ACHN (cell line): ENCODE data around the gene AQR.

Source experiments
- DNase-seq: peaks from one replicate; pipeline ENCODE4 v3.0.0-alpha.2; 2015
- in situ Hi-C: cut with HindIII; loops from 2 replicates; pipeline ENCODE4 v1.10.0; 2017; ENCODE audit warnings: low sequenced_read_pairs, low pct_ligation_motif_present, low pct_unique_long_range_greater_than_20kb

AQR gene

DNA sequence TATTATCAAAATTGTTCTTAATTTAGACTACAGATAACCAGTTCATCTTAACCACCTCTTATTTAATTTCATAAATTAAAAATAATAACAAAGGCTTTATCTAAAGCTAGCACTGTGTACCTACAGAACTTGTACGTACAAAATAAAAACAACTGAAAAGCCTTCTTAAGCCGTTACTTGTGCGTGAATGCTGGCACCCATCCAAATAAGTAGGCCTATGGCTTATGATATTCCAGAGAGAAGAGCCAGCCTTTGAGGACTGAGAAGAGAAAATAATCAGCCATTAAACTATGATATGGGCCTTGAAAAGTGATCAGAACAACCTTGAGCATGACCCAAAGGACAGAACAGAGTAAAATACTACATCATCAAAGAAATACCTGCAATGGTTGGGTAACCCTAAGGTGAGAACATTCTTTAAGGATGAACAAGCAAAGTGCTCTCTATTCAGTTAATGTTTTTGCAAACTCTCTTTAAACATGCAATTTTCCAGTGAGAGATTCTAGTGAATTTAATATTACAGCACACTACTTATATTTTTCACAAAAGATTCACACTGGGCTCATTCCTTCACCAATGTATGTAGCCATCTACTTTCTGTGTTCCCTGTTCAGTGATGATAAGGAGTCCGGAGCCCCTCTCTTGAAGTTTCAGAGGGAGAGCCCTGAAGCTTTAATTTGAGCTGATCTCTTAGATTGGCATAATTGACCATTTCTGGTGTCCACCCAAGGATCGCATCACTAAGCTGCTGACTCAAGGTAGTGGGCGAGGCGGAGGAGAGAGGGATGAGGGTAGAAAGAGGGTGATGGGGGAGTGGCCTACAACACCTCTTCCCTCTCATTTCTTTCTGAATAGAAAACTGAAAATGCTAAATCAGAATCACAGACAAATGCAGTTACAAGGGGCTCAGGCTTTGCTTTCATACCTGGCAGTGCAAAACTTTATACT lies 166.5 kb downstream of the AQR start:
- no peak for DNase-seq
- in situ Hi-C loops: no loop called here

DNA sequence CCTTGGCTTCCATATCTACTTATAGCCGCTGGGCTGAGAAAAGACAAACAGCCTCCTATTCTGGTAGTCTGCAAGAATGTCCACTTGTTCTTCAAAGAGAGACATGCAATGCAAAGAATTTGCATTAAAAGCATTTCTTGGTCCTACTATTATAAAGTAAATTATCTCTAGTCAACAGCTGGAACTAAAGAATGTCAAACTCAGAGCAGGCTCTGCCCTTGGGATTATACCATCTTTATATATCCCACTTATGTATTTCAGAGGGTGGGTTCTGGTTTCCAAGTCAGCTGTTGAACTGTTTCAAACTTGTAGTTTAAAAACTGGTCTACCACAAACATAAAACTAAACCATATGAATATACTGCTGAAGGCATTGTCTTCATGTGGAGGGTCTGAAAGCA lies 167.2 kb downstream of the AQR start:
- no peak for DNase-seq

More for the DNA sequence above, 167.2 kb downstream of the AQR start:
- in situ Hi-C loops: no loop called here
